T-helper 2 cell treated with Interferon-gamma antibody and Interleukin-4, amounts not matched to agents 5 μg/mL and 100 μg/mL, for 36 hours (primary cell): Measurements from ENCODE around the gene PHETA1.
"Not testable (repeated sequence)": the region's sequence is repeated elsewhere in the genome, so short reads cannot be mapped to it uniquely, and the experiment has no call there.

Experiments used
- DNase-seq: peaks from one replicate; pipeline ENCODE4 v3.0.0; 2021; ENCODE audit warnings: low spot score
- H3K27ac Mint-ChIP-seq: one replicate; pipeline ENCODE4 v1.8.0; 2021; ENCODE audit warnings: mild to moderate bottlenecking, mixed read lengths
- H3K27me3 Mint-ChIP-seq: one replicate; pipeline ENCODE4 v1.8.0; 2021; ENCODE audit warnings: low read depth, mixed read lengths
- H3K36me3 Mint-ChIP-seq: one replicate; pipeline ENCODE4 v1.8.0; 2021; ENCODE audit warnings: low read depth, mixed read lengths
- H3K4me1 Mint-ChIP-seq: one replicate; pipeline ENCODE4 v1.8.0; 2021; ENCODE audit warnings: low read depth, mixed read lengths
- H3K4me3 Mint-ChIP-seq: one replicate; pipeline ENCODE4 v1.8.0; 2022; ENCODE audit warnings: mild to moderate bottlenecking, moderate library complexity, mixed read lengths
- H3K9me3 Mint-ChIP-seq: one replicate; pipeline ENCODE4 v1.8.0; 2021; ENCODE audit warnings: mixed read lengths

Gene PHETA1

GRCh38 chr12:111396271-111396670, 27.4 kb upstream of the PHETA1 start:
- H3K27ac Mint-ChIP-seq, DNase-seq, H3K27me3 Mint-ChIP-seq, H3K9me3 Mint-ChIP-seq, H3K36me3 Mint-ChIP-seq, H3K4me3 Mint-ChIP-seq: not testable (repeated sequence)
- H3K4me1 Mint-ChIP-seq = peaks cover 24% of the 10 kb centered on the region

GRCh38 chr12:111395336-111396187, 26.7 kb upstream of the PHETA1 start:
- DNase-seq = no peak
- Mint-ChIP-seq H3K27ac (no peak overlapping the region), H3K27me3 (peaks cover 6% of the 10 kb centered on the region), H3K36me3 (no peaks in the 10 kb centered on the region), H3K4me1 (peaks cover 22% of the 10 kb centered on the region), H3K9me3 (no peaks in the 10 kb centered on the region), H3K4me3 (no peak overlapping the region)

DNA sequence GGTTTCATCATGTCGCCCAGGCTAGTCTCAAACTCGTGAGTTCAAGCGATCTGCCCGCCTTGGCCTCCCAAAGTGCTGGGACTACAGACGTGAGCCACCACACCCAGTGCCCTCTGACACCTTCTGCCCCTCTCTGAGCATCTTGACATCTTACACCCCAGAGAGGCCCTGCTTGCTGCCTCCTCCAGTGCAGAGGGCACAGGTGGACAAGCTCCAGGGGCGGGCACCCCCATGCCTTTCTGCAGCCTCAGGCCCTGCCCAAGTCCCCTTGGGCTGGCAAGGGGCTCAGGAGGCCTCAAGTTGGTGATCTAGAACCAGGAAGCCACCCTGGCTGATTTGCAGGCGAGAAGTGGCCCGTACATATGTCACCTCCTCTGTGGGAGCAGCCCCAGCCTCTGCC, 25.6 kb upstream of the PHETA1 start:
- no peak overlapping the region for H3K4me3 Mint-ChIP-seq
- H3K27ac Mint-ChIP-seq = no peak overlapping the region
- H3K36me3 Mint-ChIP-seq = no peaks in the 10 kb centered on the region
- H3K4me1 Mint-ChIP-seq = peaks cover 15% of the 10 kb centered on the region
- no peak for DNase-seq
- H3K27me3 Mint-ChIP-seq = peaks cover 3% of the 10 kb centered on the region
- H3K9me3 Mint-ChIP-seq = no peaks in the 10 kb centered on the region

GRCh38 chr12:111393700-111394300, 24.9 kb upstream of the PHETA1 start:
- H3K4me3 Mint-ChIP-seq = no peak overlapping the region
- H3K4me1 Mint-ChIP-seq = peaks cover 9% of the 10 kb centered on the region
- H3K9me3 Mint-ChIP-seq = no peaks in the 10 kb centered on the region
- H3K27me3 Mint-ChIP-seq = peaks cover 3% of the 10 kb centered on the region
- DNase-seq = no peak
- H3K27ac Mint-ChIP-seq = no peak overlapping the region
- no peaks in the 10 kb centered on the region for H3K36me3 Mint-ChIP-seq

- Mint-ChIP-seq H3K4me1 (no peaks in the 10 kb centered on the region), H3K27ac (no peak overlapping the region), H3K36me3 (no peaks in the 10 kb centered on the region), H3K9me3 (no peaks in the 10 kb centered on the region), H3K4me3 (no peak overlapping the region), H3K27me3 (peaks cover 6% of the 10 kb centered on the region)
- DNase-seq = no peak
Observed at GRCh38 chr12:111390910-111391309, 22.0 kb upstream of the PHETA1 start.

DNA sequence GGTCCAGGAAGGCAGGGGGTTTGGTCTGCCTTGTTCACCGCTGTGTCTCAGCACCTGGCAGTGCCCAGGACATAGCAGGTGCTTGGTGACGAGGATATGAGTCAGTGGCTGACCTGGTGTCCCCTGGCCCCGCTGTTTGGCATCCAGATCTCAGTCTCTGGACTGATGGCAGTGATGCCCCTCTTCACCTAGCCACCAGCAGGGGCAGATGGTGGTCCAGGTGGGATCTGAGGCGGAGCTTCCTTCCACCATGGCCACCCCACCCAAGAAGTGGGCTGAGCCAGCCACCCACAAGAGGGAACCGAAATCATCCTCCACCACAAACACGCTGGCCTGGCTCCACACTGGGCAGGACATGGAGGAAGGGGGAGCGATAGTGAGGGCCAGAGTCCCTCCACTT, 20.7 kb upstream of the PHETA1 start:
- H3K4me3 Mint-ChIP-seq = no peak overlapping the region
- DNase-seq = no peak
- H3K4me1 Mint-ChIP-seq = peaks cover 1% of the 10 kb centered on the region
- no peaks in the 10 kb centered on the region for H3K9me3 Mint-ChIP-seq
- H3K27ac Mint-ChIP-seq = no peak overlapping the region
- no peaks in the 10 kb centered on the region for H3K36me3 Mint-ChIP-seq
- H3K27me3 Mint-ChIP-seq = peaks cover 13% of the 10 kb centered on the region

GRCh38 chr12:111387747-111388323, 18.9 kb upstream of the PHETA1 start:
- H3K4me3 Mint-ChIP-seq = no peak overlapping the region
- H3K9me3 Mint-ChIP-seq = no peaks in the 10 kb centered on the region
- H3K4me1 Mint-ChIP-seq = peaks cover 1% of the 10 kb centered on the region
- H3K27ac Mint-ChIP-seq = no peak overlapping the region
- no peaks in the 10 kb centered on the region for H3K36me3 Mint-ChIP-seq
- no peak for DNase-seq
- peaks cover 12% of the 10 kb centered on the region for H3K27me3 Mint-ChIP-seq

DNA sequence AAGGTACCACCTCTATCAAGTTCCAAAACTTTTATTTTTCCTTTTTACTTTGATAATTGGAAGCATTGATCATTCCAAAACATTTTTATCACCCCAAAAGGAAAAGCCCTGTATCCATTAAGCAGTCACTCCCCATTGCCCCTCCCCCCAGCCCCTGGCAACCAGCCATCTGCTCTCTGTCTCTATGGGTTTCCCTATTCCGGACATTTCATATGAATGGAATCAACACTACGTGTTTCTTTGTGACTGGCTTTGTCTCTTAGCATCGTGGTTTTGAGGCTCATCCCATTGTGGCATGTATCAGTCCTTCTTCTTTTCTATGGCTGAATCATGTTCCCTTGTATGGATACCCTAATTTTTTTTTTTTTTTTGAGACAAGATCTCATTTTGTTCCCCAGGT, 18.0 kb upstream of the PHETA1 start:
- H3K27me3 Mint-ChIP-seq = peaks cover 14% of the 10 kb centered on the region

GRCh38 chr12:111384596-111384995, 15.7 kb upstream of the PHETA1 start:
- H3K27ac Mint-ChIP-seq = no peak overlapping the region
- DNase-seq = no peak
- no peaks in the 10 kb centered on the region for H3K9me3 Mint-ChIP-seq
- peaks cover 14% of the 10 kb centered on the region for H3K27me3 Mint-ChIP-seq
- no peak overlapping the region for H3K4me3 Mint-ChIP-seq
- peaks cover 1% of the 10 kb centered on the region for H3K4me1 Mint-ChIP-seq
- no peaks in the 10 kb centered on the region for H3K36me3 Mint-ChIP-seq

More for the DNA sequence above, 18.0 kb upstream of the PHETA1 start:
- Mint-ChIP-seq H3K9me3 (no peaks in the 10 kb centered on the region), H3K4me3 (no peak overlapping the region), H3K36me3 (no peaks in the 10 kb centered on the region), H3K4me1 (peaks cover 1% of the 10 kb centered on the region), H3K27ac (no peak overlapping the region)
- DNase-seq = no peak

GRCh38 chr12:111379942-111380554, 11.2 kb upstream of the PHETA1 start:
- Mint-ChIP-seq H3K4me3 (no peak overlapping the region), H3K27ac (no peak overlapping the region), H3K4me1 (no peaks in the 10 kb centered on the region), H3K9me3 (no peaks in the 10 kb centered on the region), H3K27me3 (peaks cover 10% of the 10 kb centered on the region), H3K36me3 (peaks cover 1% of the 10 kb centered on the region)
- DNase-seq = no peak

DNA sequence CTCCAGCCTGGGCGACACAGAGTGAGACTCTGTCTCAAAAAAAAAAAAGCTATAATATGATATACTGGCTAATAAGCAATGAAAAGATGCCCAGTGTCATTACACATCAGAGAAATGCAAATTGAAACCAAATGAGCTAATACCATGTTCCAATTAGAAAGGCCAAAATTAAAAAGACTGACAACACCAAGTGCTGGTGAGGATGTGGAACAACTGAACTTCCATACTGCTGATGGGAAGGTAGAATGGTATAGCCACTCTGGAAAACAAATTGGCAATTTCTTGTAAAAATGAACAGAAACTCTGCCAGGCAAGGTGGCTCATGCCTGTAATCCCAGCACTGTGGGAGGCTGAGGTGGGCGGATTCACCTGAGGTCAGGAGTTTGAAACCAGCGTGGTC, 8.5 kb upstream of the PHETA1 start:
- H3K27me3 Mint-ChIP-seq = peaks cover 3% of the 10 kb centered on the region
- no peak overlapping the region for H3K27ac Mint-ChIP-seq
- H3K9me3 Mint-ChIP-seq = no peaks in the 10 kb centered on the region
- no peak overlapping the region for H3K4me3 Mint-ChIP-seq
- no peaks in the 10 kb centered on the region for H3K4me1 Mint-ChIP-seq
- H3K36me3 Mint-ChIP-seq = peaks cover 1% of the 10 kb centered on the region
- no peak for DNase-seq

DNA sequence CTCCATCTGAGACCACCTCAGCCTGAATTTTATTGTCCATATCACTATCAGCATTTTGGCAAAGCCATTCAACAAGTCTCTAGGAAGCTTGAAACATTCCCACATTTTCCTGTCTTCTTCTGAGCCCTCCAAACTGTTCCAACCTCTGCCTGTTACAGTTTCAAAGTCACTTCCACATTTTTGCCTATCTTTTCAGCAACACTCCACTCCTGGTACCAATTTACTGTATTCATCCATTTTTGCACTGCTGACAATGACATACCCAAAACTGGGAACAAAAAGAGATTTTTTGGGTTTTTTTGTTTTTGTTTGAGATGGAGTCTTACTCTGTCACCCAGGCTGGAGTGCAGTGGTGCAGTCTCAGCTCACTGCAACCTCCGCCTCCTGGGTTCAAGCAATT, 4.3 kb upstream of the PHETA1 start:
- not testable (repeated sequence) for H3K4me1 Mint-ChIP-seq, H3K27me3 Mint-ChIP-seq, H3K27ac Mint-ChIP-seq, DNase-seq, H3K36me3 Mint-ChIP-seq, H3K9me3 Mint-ChIP-seq, H3K4me3 Mint-ChIP-seq

DNA sequence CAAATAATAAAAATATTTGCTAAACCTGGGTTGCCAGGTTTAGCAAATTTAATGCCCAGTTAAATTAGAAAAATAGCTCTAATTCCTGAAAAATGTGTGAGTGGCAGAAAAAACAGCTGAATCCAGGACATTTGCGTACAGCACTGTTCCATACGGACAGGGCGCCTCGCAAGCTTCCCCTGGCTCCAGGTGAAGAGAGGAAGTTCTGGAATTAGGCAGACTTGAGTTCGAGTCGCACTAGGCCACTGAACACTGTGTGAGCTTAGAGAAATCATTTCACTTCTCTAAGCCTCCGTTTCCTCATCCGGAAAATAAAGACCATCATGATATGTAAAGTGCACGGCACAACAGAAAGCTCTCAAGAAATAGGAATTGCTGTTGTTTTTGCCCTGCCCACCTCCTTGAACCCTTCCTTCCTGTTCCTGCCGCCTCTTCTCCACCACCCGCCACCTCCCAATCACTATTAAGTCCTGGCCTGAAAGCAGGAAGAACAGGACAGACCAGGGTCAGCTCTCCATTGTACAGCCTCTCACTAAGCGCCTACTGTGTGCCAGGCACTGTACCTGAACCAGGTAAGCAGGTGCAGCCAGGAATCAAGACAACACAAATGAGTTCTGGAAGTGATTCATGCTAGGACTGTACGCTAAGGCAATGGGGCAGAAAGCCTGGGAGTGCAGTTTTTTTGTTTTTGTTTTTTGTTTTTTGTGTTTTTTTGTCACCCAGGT, 763 bp upstream of the PHETA1 start:
- Mint-ChIP-seq H3K9me3 (no peaks in the 10 kb centered on the region), H3K27ac (no peak overlapping the region), H3K36me3 (no peaks in the 10 kb centered on the region), H3K4me3 (peak overlapping the region; percentile 81), H3K4me1 (peaks cover 6% of the 10 kb centered on the region), H3K27me3 (peaks cover 3% of the 10 kb centered on the region)
- no peak for DNase-seq
